Transverse colon (tissue), 4 donors: ENCODE data around the gene CHKA. TPM values are rescaled to one million over a fixed set of nuclear protein-coding genes. Genes with fewer than 3 reads are reported as not detected.

ENCODE experiments used
- DNase-seq: peaks from one replicate; pipeline ENCODE4 v3.0.0-alpha.2; 2019
- H3K27ac ChIP-seq, 4 donors: fragments of 200-600 bp; sonication (generic); 2 replicates each; pipeline ENCODE4 v1.5.1; 2016 to 2018; ENCODE audit warnings: inconsistent platforms in 4 of 4
- H3K27me3 ChIP-seq: fragments of 200-600 bp; sonication (generic); 2 replicates; pipeline ENCODE4 v1.5.1; 2017; ENCODE audit warnings: inconsistent platforms
- H3K36me3 ChIP-seq, 4 donors: fragments of 200-600 bp; sonication (generic); 2 replicates each; pipeline ENCODE4 v1.5.1; 2017 to 2019; ENCODE audit warnings: inconsistent platforms in 4 of 4
- H3K4me1 ChIP-seq, 4 donors: fragments of 200-600 bp; sonication (generic); 2 replicates each; pipeline ENCODE4 v1.5.1; 2017 to 2020; ENCODE audit warnings: inconsistent platforms in 4 of 4
- H3K4me3 ChIP-seq, 4 donors: fragments of 200-600 bp; sonication (generic); 1 replicate in 1 of 4; 2 replicates in 3 of 4; pipeline versions ENCODE4 v1.5.1 to v1.6.1; 2017 to 2019; ENCODE audit warnings: inconsistent platforms in 4 of 4
- H3K9me3 ChIP-seq, 2 donors: fragments of 200-600 bp; sonication (generic); 2 replicates each; pipeline ENCODE4 v1.5.1; 2017 to 2019; ENCODE audit warnings: inconsistent platforms in 2 of 2
- EP300 ChIP-seq: sonication (generic); formaldehyde crosslinking; IDR thresholded peaks from one replicate; pipeline ENCODE4 v1.6.1; 2017; ENCODE audit warnings: antibody characterized with exemption, low read depth
- POLR2A ChIP-seq: fragments of 450-650 bp; IDR thresholded peaks from one replicate; pipeline ENCODE4 v1.6.1; 2016; ENCODE audit warnings: antibody characterized with exemption, mild to moderate bottlenecking, moderate library complexity
- POLR2AphosphoS5 ChIP-seq, 3 donors: sonication (generic); formaldehyde crosslinking; IDR thresholded peaks; one replicate each; pipeline ENCODE4 v1.6.1; 2016; ENCODE audit warnings: antibody characterized with exemption in 3 of 3
- WGBS, 2 donors: methylation state at CpG; one replicate each; pipeline ENCODE4 v1.1.5; 2018; ENCODE audit warnings: low coverage in 1 of 2; 5-methylcytosine and 5-hydroxymethylcytosine counted together
- in situ Hi-C, 4 donors: fragments of 200-750 bp; cut with MboI; loops; one replicate each; pipeline versions ENCODE4 v1.15.0 to v1.15.1; 2017; ENCODE audit warnings: low sequenced_read_pairs in 3 of 4, low pct_ligation_motif_present in 1 of 4, low pct_unique_long_range_greater_than_20kb in 1 of 4
- intact Hi-C: fragments of 100-400 bp; cut with DNase I; formaldehyde crosslinking; loops from one replicate; pipeline ENCODE4 v1.15.1; 2023; ENCODE audit warnings: low total_unique reads
- total RNA-seq, 4 donors: library from RNA; depleted of rRNA; stranded (reverse); fragments of >200 nt; gene quantifications; one replicate each; pipeline ENCODE4 v1.1.0, GENCODE V29; 2016
- TF ChIP-seq, protein P1 (sequence below), 5 experiments: fragments of 200-600 bp in 3 of 5; fragments of 450-650 bp in 2 of 5; sonication (generic) in 3 of 5; IDR thresholded peaks; 1 replicate in 2 of 5; 2 replicates in 3 of 5; pipeline ENCODE4 v1.5.1; 2016 to 2017; ENCODE audit warnings: antibody characterized with exemption in 5 of 5, inconsistent platforms in 3 of 5, mild to moderate bottlenecking in 2 of 5, moderate library complexity in 1 of 5

The CHKA gene
- total RNA-seq, 4 donors from 2014 or later = 41.6 to 253 (median 121) TPM

DNA sequence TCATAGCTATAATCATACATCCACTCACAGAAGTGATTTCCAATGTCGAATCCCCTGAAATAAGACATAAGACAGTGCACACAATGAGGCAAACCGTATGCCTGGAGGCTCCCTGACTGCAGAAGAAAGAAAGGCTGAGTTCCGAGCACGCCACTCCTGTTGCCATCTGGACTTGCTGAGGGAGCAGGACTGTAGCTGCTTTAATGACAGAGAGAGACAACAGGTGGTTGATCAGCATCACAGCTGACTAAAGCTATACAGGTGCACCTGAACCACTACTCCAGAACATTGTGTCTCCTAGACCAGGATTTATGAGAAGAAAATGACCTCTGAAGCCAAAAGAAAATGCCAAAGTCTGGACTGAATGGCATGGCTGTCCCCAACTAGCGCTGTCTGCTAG, 55.3 kb downstream of the CHKA start:
- H3K36me3 ChIP-seq = peaks cover 0 to 85% (median 36%) of the 10 kb centered on the region in 4 donors
- WGBS, 2 donors = 96 to 100% methylated on average over 1 to 5 of the region's 5 CpGs

GRCh38 chr11:68064926-68065325, 56.3 kb downstream of the CHKA start:
- in situ Hi-C loops = no loop called here
- 67 to 84% methylated on average over 1 to 2 of the region's 2 CpGs for WGBS, 2 donors
- no peak for DNase-seq
- no peaks in the 10 kb centered on the region for H3K27me3 ChIP-seq
- no peak overlapping the region for H3K4me3 ChIP-seq
- H3K36me3 ChIP-seq = peaks cover 0 to 85% (median 32%) of the 10 kb centered on the region in 4 donors
- H3K9me3 ChIP-seq = no peaks in the 10 kb centered on the region
- H3K4me1 ChIP-seq = no peaks in the 10 kb centered on the region
- intact Hi-C loops = no loop called here
- H3K27ac ChIP-seq = no peak overlapping the region
- TF ChIP-seq POLR2A = no peak
- TF ChIP-seq, protein P1, sequence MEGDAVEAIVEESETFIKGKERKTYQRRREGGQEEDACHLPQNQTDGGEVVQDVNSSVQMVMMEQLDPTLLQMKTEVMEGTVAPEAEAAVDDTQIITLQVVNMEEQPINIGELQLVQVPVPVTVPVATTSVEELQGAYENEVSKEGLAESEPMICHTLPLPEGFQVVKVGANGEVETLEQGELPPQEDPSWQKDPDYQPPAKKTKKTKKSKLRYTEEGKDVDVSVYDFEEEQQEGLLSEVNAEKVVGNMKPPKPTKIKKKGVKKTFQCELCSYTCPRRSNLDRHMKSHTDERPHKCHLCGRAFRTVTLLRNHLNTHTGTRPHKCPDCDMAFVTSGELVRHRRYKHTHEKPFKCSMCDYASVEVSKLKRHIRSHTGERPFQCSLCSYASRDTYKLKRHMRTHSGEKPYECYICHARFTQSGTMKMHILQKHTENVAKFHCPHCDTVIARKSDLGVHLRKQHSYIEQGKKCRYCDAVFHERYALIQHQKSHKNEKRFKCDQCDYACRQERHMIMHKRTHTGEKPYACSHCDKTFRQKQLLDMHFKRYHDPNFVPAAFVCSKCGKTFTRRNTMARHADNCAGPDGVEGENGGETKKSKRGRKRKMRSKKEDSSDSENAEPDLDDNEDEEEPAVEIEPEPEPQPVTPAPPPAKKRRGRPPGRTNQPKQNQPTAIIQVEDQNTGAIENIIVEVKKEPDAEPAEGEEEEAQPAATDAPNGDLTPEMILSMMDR (IDR thresholded peaks at IDR 0.05) = no peak
- no peak for TF ChIP-seq POLR2AphosphoS5 (IDR thresholded peaks at IDR 0.05)
- no peak for TF ChIP-seq EP300

More for the DNA sequence above, 55.3 kb downstream of the CHKA start:
- Histone ChIP-seq H3K4me1 (no peaks in the 10 kb centered on the region), H3K27me3 (no peaks in the 10 kb centered on the region), H3K9me3 (no peaks in the 10 kb centered on the region), H3K27ac (no peak overlapping the region), H3K4me3 (no peak overlapping the region)
- no peak for DNase-seq
- no peak for TF ChIP-seq EP300
- no peak for TF ChIP-seq POLR2A
- TF ChIP-seq POLR2AphosphoS5 (IDR thresholded peaks at IDR 0.05) = no peak
- TF ChIP-seq, protein P1 (IDR thresholded peaks at IDR 0.05) = no peak
- in situ Hi-C loops (no loop called here), intact Hi-C loops (no loop called here)

DNA sequence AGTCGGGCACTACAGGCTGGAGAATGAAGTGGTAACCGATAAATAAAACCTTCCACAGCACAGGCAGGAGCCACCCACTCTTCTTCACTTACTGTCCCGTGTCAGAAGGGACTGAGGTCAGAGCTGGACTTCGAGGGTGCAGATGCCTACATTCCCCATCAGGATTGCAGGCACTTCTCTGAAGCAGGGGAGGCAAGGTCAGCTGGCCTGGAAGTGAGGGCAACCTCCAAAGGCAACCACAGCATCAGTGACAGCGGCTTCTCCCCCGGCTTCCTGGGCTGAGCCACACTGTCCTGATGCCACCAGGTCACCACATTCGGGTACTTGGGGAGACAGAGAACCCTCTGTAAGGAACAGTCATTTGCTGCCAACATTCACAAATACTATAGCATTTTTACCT, 59.7 kb downstream of the CHKA start:
- WGBS, 2 donors = 89% methylated on average over 5 of the region's 7 CpGs; no CpG with 5 or more reads in 1 of the 2 donors

DNA sequence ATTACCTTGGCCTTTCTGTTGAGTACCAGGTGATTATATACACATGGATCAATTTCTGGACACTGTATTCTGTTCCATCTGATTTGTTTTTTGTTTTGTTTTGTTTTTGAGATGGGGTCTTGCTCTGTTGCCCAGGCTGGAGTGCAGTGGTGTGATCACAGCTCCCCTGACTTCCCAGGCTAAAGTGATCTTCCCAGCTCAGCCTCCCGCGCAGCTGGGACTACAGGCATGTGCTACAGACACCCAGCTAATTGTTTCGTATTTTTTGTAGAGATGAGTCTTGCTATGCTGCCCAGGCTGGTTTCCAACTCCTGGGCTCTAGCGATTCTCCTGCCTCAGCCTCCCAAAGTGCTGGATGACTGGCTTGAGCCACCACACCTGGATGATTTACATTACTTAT, 63.4 kb downstream of the CHKA start:
- H3K27me3 ChIP-seq = no peaks in the 10 kb centered on the region
- intact Hi-C loops (no loop called here), in situ Hi-C loops (no loop called here)
- no peak for DNase-seq
- H3K4me1 ChIP-seq = no peaks in the 10 kb centered on the region
- no peak overlapping the region for H3K4me3 ChIP-seq
- TF ChIP-seq, protein P1 (IDR thresholded peaks at IDR 0.05) = no peak
- TF ChIP-seq POLR2AphosphoS5 (IDR thresholded peaks at IDR 0.05) (no peak), EP300 (no peak), POLR2A (no peak)
- peaks cover 0 to 34% (median 6%) of the 10 kb centered on the region in 4 donors for H3K36me3 ChIP-seq
- H3K27ac ChIP-seq = no peak overlapping the region
- no peaks in the 10 kb centered on the region for H3K9me3 ChIP-seq
- 96% methylated on average over 4 of the region's 4 CpGs; no CpG with 5 or more reads in 1 of the 2 donors for WGBS, 2 donors

More for the DNA sequence above, 59.7 kb downstream of the CHKA start:
- Histone ChIP-seq H3K4me3 (no peak overlapping the region), H3K4me1 (no peaks in the 10 kb centered on the region), H3K36me3 (peaks cover 0 to 69% (median 17%) of the 10 kb centered on the region in 4 donors), H3K9me3 (no peaks in the 10 kb centered on the region), H3K27me3 (no peaks in the 10 kb centered on the region), H3K27ac (no peak overlapping the region)
- intact Hi-C loops = no loop called here
- in situ Hi-C loops = no loop called here
- TF ChIP-seq, protein P1 (IDR thresholded peaks at IDR 0.05) = no peak
- TF ChIP-seq EP300 = no peak
- TF ChIP-seq POLR2AphosphoS5 (IDR thresholded peaks at IDR 0.05) = no peak
- no peak for TF ChIP-seq POLR2A
- DNase-seq = no peak
